RPMI8226 (cell line): ENCODE measurements around the gene OLFML2A.

Experiments used
- DNase-seq: peaks from one replicate; pipeline ENCODE4 v3.0.0-alpha.2; 2015

OLFML2A gene

GRCh38 chr9:124800306-124801259, 23.6 kb downstream of the OLFML2A start:
- DNase-seq = peak; percentile 70

DNA sequence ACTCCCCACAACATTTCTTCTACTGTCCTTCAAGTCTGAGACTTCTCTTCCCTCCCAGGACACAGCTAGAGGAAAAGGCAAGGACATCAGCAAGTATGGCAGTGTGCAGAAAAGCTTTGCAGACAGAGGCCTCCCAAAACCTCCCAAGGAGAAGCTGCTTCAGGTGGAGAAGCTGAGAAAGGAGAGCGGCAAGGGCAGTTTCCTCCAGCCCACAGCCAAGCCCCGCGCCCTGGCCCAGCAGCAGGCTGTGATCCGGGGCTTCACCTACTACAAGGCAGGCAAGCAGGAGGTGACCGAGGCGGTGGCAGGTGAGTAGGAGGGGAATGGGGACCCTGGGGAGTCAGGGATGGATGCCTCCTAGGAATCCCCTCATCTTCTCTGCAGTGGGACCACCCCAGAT, 24.4 kb downstream of the OLFML2A start:
- no peak for DNase-seq

- no peak for DNase-seq
Observed at GRCh38 chr9:124802426-124802825, 25.5 kb downstream of the OLFML2A start.

DNA sequence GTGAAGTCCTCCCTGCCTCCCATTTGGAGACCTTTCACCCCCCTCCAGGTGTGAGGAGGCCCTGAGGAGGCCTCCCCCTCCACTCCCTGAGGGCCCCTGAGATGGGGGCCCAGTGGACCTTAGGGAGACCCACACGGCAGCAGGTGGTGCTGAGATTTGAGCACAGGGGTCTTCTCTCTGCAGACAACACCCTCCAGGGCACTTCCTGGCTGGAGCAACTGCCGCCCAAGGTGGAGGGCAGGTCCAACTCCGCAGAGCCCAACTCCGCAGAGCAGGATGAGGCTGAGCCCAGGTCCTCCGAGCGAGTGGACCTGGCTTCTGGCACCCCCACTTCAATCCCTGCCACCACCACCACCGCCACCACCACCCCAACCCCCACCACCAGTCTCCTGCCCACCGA, 27.0 kb downstream of the OLFML2A start:
- no peak for DNase-seq

GRCh38 chr9:124805186-124805585, 28.3 kb downstream of the OLFML2A start:
- no peak for DNase-seq

DNA sequence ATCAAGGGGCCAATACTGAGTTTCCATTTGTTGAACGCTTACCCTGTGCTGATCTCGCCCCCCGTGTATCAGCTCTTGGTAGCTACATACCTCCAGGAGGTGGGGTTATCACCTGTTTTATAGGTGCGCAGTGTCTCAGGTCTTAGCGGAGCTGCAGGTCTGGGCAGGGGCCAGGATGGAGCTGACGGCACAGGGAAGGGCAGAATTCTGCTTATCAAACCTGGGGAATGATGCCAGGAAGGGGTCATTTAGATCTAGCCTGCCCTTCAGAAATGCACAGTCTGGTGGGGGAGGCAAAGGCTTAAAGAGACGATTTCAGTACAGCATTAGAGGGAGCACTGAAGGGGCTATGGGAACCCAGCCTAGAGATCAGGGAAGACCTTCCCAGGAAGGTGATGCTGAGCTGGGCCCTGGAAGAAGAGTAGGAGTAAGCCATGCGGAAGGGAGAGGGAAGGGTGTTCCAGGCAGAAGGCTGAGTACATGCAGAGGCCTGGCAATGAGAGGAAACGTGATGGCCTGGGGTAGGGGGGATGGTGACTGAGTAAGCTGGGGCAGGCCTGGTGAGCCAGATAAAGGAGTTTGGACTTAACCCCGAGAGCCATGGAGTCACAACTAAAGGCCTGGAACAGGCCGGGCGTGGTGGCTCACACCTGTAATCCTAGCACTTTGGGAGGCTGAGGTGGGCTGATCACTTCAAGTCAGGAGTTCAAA, 31.5 kb downstream of the OLFML2A start:
- DNase-seq = no peak

GRCh38 chr9:124809211-124809610, 32.3 kb downstream of the OLFML2A start:
- no peak for DNase-seq

DNA sequence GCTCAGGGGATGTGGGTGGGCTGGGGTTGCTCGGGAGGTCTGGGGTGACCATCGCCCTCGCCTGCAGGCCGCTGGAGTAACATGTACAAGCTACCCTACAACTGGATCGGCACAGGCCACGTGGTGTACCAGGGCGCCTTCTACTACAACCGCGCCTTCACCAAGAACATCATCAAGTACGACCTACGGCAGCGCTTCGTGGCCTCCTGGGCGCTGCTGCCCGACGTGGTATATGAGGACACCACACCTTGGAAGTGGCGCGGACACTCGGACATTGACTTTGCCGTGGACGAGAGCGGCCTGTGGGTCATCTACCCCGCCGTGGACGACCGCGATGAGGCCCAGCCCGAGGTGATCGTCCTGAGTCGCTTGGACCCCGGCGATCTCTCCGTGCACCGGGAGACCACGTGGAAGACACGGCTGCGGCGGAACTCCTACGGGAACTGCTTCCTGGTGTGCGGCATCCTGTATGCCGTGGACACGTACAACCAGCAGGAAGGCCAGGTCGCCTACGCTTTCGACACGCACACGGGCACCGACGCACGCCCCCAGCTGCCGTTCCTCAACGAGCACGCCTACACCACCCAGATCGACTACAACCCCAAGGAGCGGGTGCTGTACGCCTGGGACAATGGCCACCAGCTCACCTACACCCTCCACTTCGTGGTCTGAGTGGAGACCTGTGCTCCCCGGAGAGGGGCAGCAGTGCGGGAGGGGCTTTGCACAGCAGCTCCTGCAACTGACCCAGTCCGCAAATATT, 33.0 kb downstream of the OLFML2A start:
- DNase-seq = no peak

- no peak for DNase-seq
Observed at GRCh38 chr9:124810663-124811355, 33.9 kb downstream of the OLFML2A start.

DNA sequence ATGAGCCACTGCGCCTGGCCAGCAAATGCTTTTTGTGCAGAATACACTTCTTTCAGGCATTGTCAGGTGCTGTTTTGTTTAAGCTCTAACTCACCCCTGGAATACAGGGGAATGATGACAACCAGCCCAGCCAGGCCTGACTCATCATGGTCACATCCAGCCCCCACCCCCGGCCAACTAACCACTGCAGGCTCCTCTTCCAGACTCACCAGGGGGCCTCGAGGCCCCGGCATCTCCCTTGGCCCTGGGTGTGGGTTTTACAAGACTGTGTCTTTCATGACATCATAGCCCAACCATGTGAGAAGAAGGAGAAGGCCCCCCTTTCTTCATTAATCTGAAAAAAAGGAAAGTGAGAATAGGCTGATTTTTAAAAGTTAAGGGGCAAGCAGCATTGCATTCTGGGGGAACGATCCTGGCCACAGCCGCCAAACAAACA, 35.5 kb downstream of the OLFML2A start:
- no peak for DNase-seq

DNA sequence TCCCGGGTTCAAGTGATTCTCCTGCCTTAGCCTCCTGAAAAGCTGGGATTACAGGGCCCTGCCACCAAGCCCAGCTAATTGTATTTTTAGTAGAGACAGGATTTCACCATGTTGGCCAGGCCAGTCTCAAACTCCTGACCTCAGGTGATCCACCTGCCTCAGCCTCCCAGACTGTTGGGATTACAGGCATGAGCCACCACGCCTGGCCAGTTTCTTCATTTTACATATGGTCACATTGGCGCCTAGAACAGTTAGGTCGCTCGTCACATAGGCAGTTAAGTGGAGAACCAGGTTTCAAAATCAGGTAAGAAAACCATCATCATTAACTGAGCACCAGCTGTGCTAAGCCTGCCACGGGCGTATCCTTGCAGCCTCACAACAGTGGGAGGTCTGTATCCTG, 36.1 kb downstream of the OLFML2A start:
- DNase-seq = no peak

- DNase-seq = no peak
Observed at GRCh38 chr9:124813501-124814163, 36.7 kb downstream of the OLFML2A start.

GRCh38 chr9:124814164-124814535, 37.2 kb downstream of the OLFML2A start:
- no peak for DNase-seq

DNA sequence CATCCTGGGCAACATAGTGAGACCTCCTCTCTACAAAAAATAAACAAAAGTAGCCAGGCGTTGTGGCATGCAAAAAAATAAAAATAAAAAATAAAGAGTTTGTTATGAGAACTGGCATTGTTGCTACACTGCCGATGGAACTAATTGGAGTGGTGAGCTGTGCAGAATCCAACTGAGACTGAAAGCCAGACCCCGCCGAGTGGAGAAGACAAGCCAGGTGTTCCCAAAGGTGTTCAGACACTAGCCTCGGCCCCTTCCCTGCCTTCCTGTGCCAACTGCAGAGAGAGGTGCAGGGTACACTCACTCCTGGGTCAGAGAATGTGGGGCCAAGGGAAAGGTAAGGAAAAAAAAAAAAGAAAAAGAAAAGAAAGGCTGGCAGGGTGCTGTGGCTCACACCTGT, 38.7 kb downstream of the OLFML2A start:
- no peak for DNase-seq

DNA sequence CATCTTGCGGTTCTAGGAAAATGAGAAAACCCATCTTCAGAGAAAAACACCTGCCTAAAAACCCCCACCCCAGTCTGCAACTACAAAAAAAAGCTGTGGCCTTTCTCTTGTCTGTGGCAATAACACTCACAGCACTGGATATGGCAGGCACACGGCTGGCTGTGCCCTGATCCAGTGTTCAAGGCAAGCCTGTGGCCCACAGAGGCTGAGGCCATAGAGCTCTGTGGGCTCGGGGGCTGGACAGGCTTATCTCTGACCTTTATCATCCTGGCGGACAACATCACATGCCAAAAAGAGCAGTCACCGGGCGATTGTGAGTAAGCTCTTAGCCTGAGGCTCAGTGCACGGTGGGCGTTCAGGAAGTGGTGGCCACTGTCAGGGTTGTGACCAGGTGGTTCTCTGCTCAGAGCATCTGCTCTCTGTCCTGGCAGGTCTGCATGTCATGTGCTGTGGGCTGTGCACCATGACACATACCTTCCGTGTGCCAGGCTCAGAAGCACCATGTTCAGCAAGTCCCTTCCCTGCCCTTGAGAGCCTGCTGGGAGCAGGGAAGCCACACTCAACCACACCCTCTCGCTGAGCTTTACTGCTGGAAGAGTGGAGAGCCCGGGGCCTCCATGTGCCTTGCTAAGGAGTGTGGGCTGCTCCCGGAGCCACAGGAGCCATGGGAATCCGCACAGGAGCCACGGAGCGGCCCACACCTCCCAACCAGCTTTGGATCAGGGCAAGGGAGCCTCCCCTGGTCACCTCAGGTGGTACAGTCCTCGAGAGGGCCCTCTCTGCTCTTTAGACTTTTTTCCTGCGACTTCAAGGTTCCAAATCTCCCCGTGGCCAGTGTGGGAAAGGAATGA, 41.7 kb downstream of the OLFML2A start:
- peak; percentile 39 for DNase-seq

DNA sequence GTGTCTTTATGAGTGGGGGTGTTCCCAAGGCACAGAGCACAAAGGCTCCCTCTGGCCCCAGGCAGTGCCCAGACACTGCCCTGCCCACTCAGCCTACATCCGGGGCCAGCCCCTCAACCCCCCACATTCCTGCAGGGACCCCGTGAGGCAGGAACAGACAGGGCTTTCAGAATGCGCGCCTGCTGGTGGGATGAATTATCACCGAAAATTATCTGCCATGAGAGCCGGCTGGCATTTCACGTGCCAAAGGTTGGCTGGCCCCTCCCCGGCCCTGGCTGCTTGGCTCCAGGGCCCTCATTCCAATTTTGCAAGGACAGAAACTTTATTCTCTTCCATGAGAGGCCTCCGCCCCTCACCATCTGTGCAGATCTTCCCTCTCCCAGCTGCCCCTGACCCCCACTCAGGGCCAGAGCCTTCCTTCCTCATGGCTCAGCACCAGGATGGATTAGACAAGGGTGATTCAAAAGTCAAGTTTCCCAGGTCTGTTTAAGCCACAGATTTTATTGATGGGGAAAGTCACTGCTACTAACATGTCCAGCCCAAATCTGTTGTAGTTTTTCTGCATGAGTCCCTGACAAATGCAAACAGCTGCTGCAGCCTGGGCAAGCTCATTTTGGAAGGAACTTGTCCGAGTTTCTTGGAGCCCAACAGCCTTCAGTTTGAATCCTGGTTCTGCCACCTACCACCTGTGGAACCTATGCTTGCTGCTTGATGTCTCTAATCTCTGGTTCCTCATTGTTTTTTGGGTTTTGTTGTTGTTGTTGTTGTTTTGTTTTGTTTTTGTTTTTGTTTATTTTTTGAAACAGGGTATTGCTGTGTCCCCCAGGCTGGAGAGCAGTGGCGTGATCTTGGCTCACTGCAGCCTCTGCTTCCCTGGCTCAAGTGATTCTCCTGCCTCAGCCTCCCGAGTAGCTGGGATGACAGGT, 44.0 kb downstream of the OLFML2A start:
- DNase-seq = no peak

DNA sequence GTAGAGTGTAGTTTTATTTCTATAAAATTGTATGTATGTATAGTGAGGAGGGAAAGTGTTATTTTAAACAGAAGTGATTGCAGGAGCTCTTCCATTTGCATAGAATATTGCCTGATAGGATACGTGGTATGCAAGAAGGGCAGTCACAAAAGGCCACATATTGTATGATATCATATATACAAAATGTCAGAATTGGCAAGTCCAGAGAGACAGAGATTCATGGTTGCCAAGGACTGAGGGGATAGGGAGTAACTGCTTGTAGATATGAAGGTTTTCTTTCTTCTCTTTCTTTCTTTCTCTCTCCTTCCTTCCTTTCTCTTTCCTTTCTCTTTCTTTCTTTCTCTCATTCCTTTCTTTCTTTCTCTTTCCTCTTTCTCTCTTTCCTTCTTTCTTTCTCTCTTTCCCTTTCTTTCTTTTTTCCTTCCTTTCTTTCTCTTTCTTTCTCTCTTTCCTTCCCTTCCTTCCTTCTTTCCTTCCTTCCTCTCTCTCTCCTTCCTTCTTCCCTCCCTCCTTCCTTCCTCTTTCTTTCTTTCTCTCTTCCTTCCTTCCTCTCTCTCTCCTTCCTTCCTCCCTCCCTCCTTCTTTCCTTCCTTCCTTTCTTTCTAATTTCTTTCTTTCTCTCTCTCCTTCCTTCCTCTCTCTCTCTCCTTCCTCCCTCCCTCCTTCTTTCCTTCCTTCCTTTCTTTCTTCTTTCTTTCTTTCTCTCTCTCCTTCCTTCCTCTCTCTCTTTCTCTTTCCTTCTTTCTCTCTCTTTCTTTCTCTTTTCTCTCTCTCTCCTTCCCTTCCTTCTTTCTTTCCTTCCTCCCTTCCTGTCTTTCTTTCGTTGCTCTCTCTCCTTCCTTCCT, 51.8 kb downstream of the OLFML2A start:
- no peak for DNase-seq

DNA sequence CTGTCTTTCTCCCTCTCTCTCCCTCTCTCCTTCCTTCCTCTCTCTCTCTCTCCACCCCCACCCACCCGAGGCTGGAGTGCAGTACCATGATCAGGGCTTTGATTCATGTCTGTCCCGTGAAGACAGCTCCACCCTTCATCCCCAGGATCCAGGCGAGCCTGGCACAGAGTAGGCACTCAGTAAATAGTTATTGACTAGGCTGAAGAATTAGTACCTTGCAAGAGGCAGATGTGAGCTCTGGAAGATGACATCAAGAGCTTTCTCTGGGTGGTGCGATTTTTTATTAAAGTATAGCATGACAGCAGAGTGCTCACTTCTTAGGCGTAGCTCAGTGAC, 52.4 kb downstream of the OLFML2A start:
- no peak for DNase-seq

DNA sequence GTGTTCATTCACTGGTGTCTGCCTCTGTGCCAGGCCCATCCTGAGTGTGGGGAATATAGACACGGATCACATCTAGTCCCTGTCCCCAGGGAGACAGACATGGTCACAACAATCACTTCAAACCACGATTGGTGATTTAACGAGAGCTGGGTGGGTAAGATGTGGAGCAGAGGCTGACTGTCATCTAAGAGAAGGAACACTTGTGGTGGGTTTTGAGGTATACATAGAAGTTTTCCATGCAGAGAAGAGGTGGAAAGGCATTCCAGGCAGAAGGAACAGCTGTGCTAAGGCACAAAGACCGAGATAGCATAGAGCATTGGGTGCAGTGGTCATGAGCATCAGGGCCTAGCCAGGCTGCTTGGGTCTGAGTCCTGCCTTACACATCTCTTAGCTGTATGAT, 53.7 kb downstream of the OLFML2A start:
- DNase-seq = no peak
